K562 (cell line): ENCODE data around the gene HMGN2. TPM values are rescaled to one million over a fixed set of nuclear protein-coding genes. Genes with fewer than 3 reads are reported as not detected.

ENCODE experiments used
- BMI1 ChIP-seq: fragments of 150-350 bp; IDR thresholded peaks from 2 replicates; pipeline ENCODE4 v1.6.1; 2014; ENCODE audit warnings: low read length
- CHD1 ChIP-seq: fragments of 200-600 bp; sonication (generic); IDR thresholded peaks from one replicate; pipeline ENCODE4 v1.6.1; 2012; ENCODE audit warnings: mild to moderate bottlenecking, moderate library complexity, low read length, inconsistent platforms
- CXXC5 ChIP-seq: fragments of 250-450 bp; sonication (Bioruptor Pico); IDR thresholded peaks from 2 replicates; pipeline ENCODE4 v1.8.0; 2022; ENCODE audit warnings: inconsistent platforms, mild to moderate bottlenecking, moderate library complexity
- E2F6 ChIP-seq, 2 experiments: IDR thresholded peaks; 2 replicates each; pipeline ENCODE4 v1.6.1; 2011; ENCODE audit warnings: borderline replicate concordance in 1 of 2, control low read depth in 1 of 2, low read depth in 1 of 2, low read length in 1 of 2, mild to moderate bottlenecking in 1 of 2, mixed read lengths in 1 of 2, moderate library complexity in 1 of 2; ENCODE audit not compliant: insufficient read depth in 1 of 2, insufficient read length in 1 of 2, poor library complexity in 1 of 2, severe bottlenecking in 1 of 2; ENCODE audit errors: extremely low read depth in 1 of 2
- ELF2 ChIP-seq: fragments of 250-450 bp; sonication (Bioruptor Pico); IDR thresholded peaks from 2 replicates; pipeline ENCODE4 v1.5.0; 2021; ENCODE audit warnings: mild to moderate bottlenecking
- HDAC2 ChIP-seq: fragments of 450-650 bp; IDR thresholded peaks from 2 replicates; pipeline ENCODE4 v1.6.1; 2016; ENCODE audit warnings: mild to moderate bottlenecking
- HNRNPH1 ChIP-seq: fragments of 200-400 bp; formaldehyde crosslinking; optimal IDR thresholded peaks from 2 replicates; pipeline ENCODE3; 2017; ENCODE audit warnings: low read depth, mild to moderate bottlenecking, low read length, moderate library complexity
- HSF4 ChIP-seq: fragments of 250-450 bp; sonication (Bioruptor Pico); IDR thresholded peaks from 2 replicates; pipeline ENCODE4 v2.1.2; 2022; ENCODE audit warnings: mild to moderate bottlenecking, moderate library complexity, borderline replicate concordance
- MAFK ChIP-seq: IDR thresholded peaks from 2 replicates; pipeline ENCODE4 v1.6.1; 2011; ENCODE audit warnings: low read length, improper control_type of control experiment
- MYC ChIP-seq, 2 experiments: fragments of 250-450 bp in 1 of 2; sonication (Bioruptor Pico) in 1 of 2; IDR thresholded peaks; 2 replicates each; pipeline versions ENCODE4 v1.5.1 to v1.6.1; 2012 to 2021; ENCODE audit warnings: low read depth in 2 of 2, borderline replicate concordance in 1 of 2, improper control_type of control experiment in 1 of 2, low read length in 1 of 2, mild to moderate bottlenecking in 1 of 2, moderate library complexity in 1 of 2
- OTX1 ChIP-seq: fragments of 450-650 bp; formaldehyde crosslinking; IDR thresholded peaks from 2 replicates; pipeline ENCODE4 v1.4.0; 2022; ENCODE audit warnings: mild to moderate bottlenecking
- POLR2AphosphoS5 ChIP-seq: IDR thresholded peaks from 2 replicates; pipeline ENCODE4 v1.6.1; 2011; ENCODE audit warnings: mild to moderate bottlenecking, low read depth, low read length, moderate library complexity; ENCODE audit not compliant: control insufficient read depth, insufficient read depth
- PTBP1 ChIP-seq: fragments of 200-400 bp; formaldehyde crosslinking; IDR thresholded peaks from 2 replicates; pipeline ENCODE4 v1.6.1; 2017; ENCODE audit warnings: low read depth, low read length
- SAFB ChIP-seq: fragments of 200-400 bp; formaldehyde crosslinking; IDR thresholded peaks from 2 replicates; pipeline ENCODE4 v1.6.1; 2017; ENCODE audit warnings: low read depth, low read length, borderline replicate concordance
- SAFB2 ChIP-seq: fragments of 200-400 bp; formaldehyde crosslinking; IDR thresholded peaks from 2 replicates; pipeline ENCODE4 v1.6.1; 2018; ENCODE audit warnings: borderline replicate concordance, low read length, low read depth, moderate library complexity; ENCODE audit not compliant: severe bottlenecking
- SOX6 ChIP-seq: fragments of 450-650 bp; IDR thresholded peaks from 2 replicates; pipeline ENCODE4 v1.6.1; 2014; ENCODE audit warnings: mild to moderate bottlenecking
- STAT5B ChIP-seq: fragments of 250-450 bp; sonication (Bioruptor Pico); IDR thresholded peaks from 2 replicates; pipeline ENCODE4 v1.8.0; 2021; ENCODE audit warnings: mild to moderate bottlenecking, inconsistent platforms
- TRIM24 ChIP-seq, 2 experiments: fragments of 450-650 bp; IDR thresholded peaks; 2 replicates each; pipeline ENCODE4 v1.6.1; 2016
- TSC22D4 ChIP-seq: fragments of 450-650 bp; IDR thresholded peaks from 2 replicates; pipeline ENCODE4 v1.6.1; 2016; ENCODE audit warnings: missing genetic modification characterization, missing biosample characterization, control low read depth
- U2AF2 ChIP-seq: fragments of 200-400 bp; formaldehyde crosslinking; optimal IDR thresholded peaks from 2 replicates; pipeline ENCODE3; 2017; ENCODE audit warnings: low read depth, mild to moderate bottlenecking, low read length
- polyA plus RNA-seq, 8 experiments: library from polyadenylated mRNA; depleted of rRNA in 4 of 8; stranded (reverse) in 5 of 8; unstranded in 3 of 8; fragments of >200 nt; fragmentation: Nextera tagmentation in 2 of 8; fragmentation: Illumina TruSeq in 1 of 8; extraction: Ambion mirVana in 2 of 8; extraction: Trizol in 1 of 8; gene quantifications; 2 replicates each; pipeline versions ENCODE4 v1.2.1 to v1.2.3, GENCODE V29; 2011 to 2014; ENCODE audit warnings: inconsistent platforms in 1 of 8, missing spikeins in 1 of 8
- total RNA-seq, 7 experiments: library from RNA; depleted of rRNA in 6 of 7; stranded (reverse); fragments of >200 nt in 6 of 7; fragmentation: Illumina TruSeq in 2 of 7; extraction: Trizol in 2 of 7; gene quantifications; 2 replicates each; pipeline versions ENCODE4 v1.2.1 to v1.2.3, GENCODE V29; 2011 to 2021; ENCODE audit warnings: low replicate concordance in 1 of 7
- TF ChIP-seq, protein P1 (sequence below): sonication (generic); formaldehyde crosslinking; IDR thresholded peaks from 2 replicates; pipeline ENCODE4 v1.8.0; 2022; ENCODE audit warnings: mild to moderate bottlenecking, missing genetic modification reagents
- TF ChIP-seq, protein P2 (sequence below): fragments of 250-450 bp; sonication (Bioruptor Pico); IDR thresholded peaks from 2 replicates; pipeline ENCODE4 v1.8.0; 2021; ENCODE audit warnings: moderate library complexity, mild to moderate bottlenecking, inconsistent platforms

Gene HMGN2
- total and polyA plus RNA-seq, 9 of the 15 experiments (the other 6 are each of a cell fraction or from before 2014, with no cell fraction given) = 370 to 1,354 (median 965) TPM

GRCh38 chr1:26472901-26473845 is 933 bp downstream of the HMGN2 start (continued):
- TF ChIP-seq, protein P1, sequence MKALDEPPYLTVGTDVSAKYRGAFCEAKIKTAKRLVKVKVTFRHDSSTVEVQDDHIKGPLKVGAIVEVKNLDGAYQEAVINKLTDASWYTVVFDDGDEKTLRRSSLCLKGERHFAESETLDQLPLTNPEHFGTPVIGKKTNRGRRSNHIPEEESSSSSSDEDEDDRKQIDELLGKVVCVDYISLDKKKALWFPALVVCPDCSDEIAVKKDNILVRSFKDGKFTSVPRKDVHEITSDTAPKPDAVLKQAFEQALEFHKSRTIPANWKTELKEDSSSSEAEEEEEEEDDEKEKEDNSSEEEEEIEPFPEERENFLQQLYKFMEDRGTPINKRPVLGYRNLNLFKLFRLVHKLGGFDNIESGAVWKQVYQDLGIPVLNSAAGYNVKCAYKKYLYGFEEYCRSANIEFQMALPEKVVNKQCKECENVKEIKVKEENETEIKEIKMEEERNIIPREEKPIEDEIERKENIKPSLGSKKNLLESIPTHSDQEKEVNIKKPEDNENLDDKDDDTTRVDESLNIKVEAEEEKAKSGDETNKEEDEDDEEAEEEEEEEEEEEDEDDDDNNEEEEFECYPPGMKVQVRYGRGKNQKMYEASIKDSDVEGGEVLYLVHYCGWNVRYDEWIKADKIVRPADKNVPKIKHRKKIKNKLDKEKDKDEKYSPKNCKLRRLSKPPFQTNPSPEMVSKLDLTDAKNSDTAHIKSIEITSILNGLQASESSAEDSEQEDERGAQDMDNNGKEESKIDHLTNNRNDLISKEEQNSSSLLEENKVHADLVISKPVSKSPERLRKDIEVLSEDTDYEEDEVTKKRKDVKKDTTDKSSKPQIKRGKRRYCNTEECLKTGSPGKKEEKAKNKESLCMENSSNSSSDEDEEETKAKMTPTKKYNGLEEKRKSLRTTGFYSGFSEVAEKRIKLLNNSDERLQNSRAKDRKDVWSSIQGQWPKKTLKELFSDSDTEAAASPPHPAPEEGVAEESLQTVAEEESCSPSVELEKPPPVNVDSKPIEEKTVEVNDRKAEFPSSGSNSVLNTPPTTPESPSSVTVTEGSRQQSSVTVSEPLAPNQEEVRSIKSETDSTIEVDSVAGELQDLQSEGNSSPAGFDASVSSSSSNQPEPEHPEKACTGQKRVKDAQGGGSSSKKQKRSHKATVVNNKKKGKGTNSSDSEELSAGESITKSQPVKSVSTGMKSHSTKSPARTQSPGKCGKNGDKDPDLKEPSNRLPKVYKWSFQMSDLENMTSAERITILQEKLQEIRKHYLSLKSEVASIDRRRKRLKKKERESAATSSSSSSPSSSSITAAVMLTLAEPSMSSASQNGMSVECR (CRISPR knock-in tag) = peak; percentile 93
- TF ChIP-seq SOX6 = 0 out of 2 replicates have a peak, but pooled peaks have one; percentile 19
- no peak for TF ChIP-seq MAFK
- no peak for TF ChIP-seq U2AF2
- peak; percentile 45; the same call in 1 of the 2 replicates for TF ChIP-seq HDAC2
- peak; percentile 99 for TF ChIP-seq CXXC5 (CRISPR knock-in tag)
- TF ChIP-seq PTBP1 = 0 out of 2 replicates have a peak, but pooled peaks have one; percentile 73
- peak; percentile 94 for TF ChIP-seq MYC (IDR thresholded peaks at IDR 0.05; ENCODE audit: low read depth, low read length)
- TF ChIP-seq MYC (CRISPR knock-in tag; IDR thresholded peaks at IDR 0.05; ENCODE audit: borderline replicate concordance, low read depth) = no peak; the same call in 1 of the 2 replicates
- no peak for TF ChIP-seq STAT5B (CRISPR knock-in tag)
- peak; percentile 68 for TF ChIP-seq CHD1
- TF ChIP-seq TRIM24 (IDR thresholded peaks at IDR 0.05) = peak; percentile 69 to 79
- no peak for TF ChIP-seq SAFB2
- TF ChIP-seq, protein P2, sequence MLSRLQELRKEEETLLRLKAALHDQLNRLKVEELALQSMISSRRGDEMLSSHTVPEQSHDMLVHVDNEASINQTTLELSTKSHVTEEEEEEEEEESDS = no peak
- TF ChIP-seq TSC22D4 (tag) = no peak
- peak; percentile 76 for TF ChIP-seq POLR2AphosphoS5
- TF ChIP-seq OTX1 (CRISPR knock-in tag) = no peak
- peak; percentile 80 for TF ChIP-seq SAFB
- TF ChIP-seq HNRNPH1 = peak; percentile 25
- peak; percentile 97 for TF ChIP-seq BMI1
- no peak for TF ChIP-seq HSF4
- TF ChIP-seq ELF2 (CRISPR knock-in tag) = no peak
- TF ChIP-seq E2F6 (IDR thresholded peaks at IDR 0.05; ENCODE audit: borderline replicate concordance in 1 of 2, extremely low read depth in 1 of 2, insufficient read depth in 1 of 2, insufficient read length in 1 of 2, low read depth in 1 of 2, low read length in 1 of 2, poor library complexity in 1 of 2, severe bottlenecking in 1 of 2) = peak; percentile 74 to 97
